ENCODE measurements around the gene IRGC.
A peak's percentile ranks its signal among the peaks of the same experiment; 100 is the strongest.
"Not testable (repeated sequence)": the region's sequence is repeated elsewhere in the genome, so short reads cannot be mapped to it uniquely, and the experiment has no call there.

Gene IRGC

DNA sequence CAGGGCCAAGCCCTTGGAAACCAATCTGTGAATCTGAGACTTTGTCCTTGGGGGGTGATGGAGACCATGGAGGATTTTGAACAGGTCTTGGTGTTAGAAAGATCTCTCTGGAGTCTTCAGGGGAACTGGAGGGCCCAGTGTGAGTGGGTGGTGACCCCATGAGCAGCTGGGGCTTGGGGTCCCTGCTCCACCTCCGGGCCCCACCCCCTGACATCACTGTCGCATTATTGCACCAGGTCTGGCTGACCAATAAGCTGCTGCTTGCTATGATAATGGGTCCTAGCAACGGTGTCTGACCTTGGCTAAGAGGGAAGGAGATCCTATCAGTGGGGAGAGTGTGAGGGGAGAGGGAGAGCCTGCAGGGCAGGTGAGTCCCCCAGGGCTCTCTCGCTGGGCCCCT is at the start of gene IRGC:
Gene IRGC (plus strand): TSS at position 301 of the 400 bp plus-strand sequence. CDS start 2,483 bp downstream, outside the sequence.
- DNase-seq (ENCODE audit: low read depth in 2 of 2) = no peak

- no peak for DNase-seq (ENCODE audit: low read depth in 2 of 2)
Observed at GRCh38 chr19:43667126-43667875, 48.6 kb upstream of the IRGC start.

DNA sequence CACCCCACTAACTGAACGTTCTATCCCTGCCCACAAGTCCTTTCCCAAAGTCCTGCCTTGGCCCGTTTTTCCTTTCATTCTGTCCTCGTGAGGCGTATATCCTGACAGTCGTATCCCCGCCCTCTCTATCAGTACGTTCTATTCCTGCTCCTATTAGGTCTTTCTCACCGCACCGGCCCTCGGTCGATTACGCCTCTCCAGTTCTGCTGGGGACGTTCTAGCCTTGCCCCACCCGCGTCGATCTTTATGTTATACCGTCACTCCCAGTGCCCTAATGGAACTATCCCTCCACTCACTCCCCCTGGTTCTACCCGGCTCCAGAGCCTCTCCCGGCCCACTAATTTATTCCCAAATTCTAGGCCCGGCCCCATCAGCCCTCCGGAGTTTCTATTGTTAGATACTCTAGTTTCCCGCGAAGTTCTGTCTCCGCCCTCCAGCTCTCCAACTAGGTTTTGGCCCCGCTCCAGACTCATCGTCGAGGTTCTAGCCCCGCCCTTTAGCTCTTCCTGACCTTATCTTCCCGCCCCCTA is 47.9 kb upstream of the IRGC start:
- no peak for DNase-seq (ENCODE audit: low read depth in 2 of 2)

GRCh38 chr19:43668406-43669109 is 47.3 kb upstream of the IRGC start:
- DNase-seq (ENCODE audit: low read depth in 2 of 2) = peak; percentile 91 to 97

DNA sequence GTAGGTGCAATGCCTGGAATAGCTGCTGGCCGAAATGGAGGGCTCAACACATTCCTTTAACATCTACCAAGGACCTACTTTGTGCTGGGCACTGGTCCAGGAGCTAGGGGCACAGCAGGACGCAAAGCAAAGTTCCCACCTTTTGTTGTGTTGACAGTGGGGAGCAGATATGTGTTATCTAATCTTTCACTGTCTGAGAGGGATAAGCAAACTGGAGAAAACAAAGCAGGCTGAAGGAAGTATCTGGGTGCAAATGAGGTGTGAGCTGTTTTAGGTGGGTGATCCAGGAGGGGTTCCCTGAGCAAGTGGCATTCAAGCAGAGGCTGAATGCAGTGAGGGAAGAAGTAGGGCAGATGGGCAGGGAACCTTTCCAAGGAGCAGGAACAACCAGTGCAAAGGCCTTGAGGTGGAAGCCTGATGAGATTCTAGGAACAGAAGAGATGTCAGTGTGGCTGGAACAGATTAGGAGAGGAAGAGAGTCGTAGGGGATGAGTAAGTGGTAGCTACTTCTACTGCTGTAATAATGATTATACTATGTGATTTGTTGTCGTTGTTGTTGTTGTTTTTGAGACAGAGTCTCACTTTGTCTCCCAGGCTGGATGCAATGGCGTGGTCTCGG is 43.7 kb upstream of the IRGC start:
- no peak for DNase-seq (ENCODE audit: low read depth in 2 of 2)

GRCh38 chr19:43673637-43674036 is 42.2 kb upstream of the IRGC start:
- DNase-seq (ENCODE audit: low read depth in 2 of 2) = no peak

- no peak for DNase-seq (ENCODE audit: low read depth in 2 of 2)
Observed at GRCh38 chr19:43674183-43674582, 41.7 kb upstream of the IRGC start.

GRCh38 chr19:43674596-43674995 is 41.3 kb upstream of the IRGC start:
- DNase-seq (ENCODE audit: low read depth in 2 of 2) = no peak

- DNase-seq (ENCODE audit: low read depth in 2 of 2) = no peak
Observed at GRCh38 chr19:43675269-43675879, 40.5 kb upstream of the IRGC start.

GRCh38 chr19:43675906-43676305 is 40.0 kb upstream of the IRGC start:
- no peak for DNase-seq (ENCODE audit: low read depth in 2 of 2)

DNA sequence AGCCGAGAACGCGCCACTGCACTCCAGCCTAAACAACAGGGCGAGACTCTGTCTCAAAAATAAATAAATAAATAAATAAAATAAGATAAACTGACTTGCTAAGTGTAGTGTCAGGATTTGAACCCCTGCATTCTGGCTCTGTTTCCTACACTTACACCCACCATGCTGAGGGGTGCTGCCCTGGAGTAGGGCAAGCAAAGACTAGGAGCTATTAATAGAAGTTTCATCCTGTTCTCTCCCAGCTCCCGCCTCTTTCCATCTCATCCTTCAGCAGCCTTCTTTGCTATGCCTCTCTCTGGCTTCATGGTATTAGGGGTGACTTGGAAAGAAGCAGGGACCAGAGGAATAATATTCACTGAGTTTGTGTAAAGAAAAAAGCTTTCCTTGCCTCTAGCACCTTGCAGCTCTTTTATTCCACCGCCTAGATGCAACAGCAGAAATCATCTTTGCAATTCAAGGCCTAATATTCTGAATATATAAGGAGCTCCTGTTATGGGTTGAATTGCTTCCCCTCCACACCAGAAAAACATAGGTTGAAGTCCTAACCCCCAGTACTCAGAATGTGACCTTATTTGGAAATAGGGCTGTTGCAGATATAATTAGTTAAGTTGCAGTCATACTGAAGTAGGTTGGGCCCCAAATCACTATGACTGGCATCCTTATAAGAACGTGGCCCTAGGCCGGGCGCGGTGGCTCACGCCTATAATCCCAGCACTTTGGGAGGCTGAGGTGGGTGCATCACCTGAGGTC is 37.2 kb upstream of the IRGC start:
- DNase-seq (ENCODE audit: low read depth in 2 of 2) = no peak

GRCh38 chr19:43681821-43682220 is 34.1 kb upstream of the IRGC start:
- no peak for DNase-seq (ENCODE audit: low read depth in 2 of 2)

DNA sequence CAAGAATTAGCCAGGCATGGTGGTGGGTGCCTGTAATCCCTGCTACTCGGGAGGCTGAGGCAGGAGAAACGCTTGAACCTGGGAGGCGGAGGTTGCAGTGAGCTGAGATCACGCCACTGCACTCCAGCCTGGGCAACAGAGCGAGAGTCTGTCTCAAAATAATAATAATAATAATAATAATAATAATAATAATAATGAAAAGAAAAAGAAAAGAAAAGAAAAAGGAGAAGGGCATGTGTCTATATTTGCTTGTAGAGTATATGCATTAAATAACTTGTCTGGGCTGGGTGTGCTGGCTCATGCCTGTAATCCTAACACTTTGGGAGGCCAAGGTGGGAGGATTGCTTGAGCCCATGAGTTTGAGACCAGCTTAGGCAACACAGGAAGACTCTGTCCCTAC is 33.6 kb upstream of the IRGC start:
- not testable (repeated sequence) for DNase-seq (ENCODE audit: low read depth in 2 of 2)

GRCh38 chr19:43682824-43683661 is 32.8 kb upstream of the IRGC start:
- no peak for DNase-seq (ENCODE audit: low read depth in 2 of 2)

DNA sequence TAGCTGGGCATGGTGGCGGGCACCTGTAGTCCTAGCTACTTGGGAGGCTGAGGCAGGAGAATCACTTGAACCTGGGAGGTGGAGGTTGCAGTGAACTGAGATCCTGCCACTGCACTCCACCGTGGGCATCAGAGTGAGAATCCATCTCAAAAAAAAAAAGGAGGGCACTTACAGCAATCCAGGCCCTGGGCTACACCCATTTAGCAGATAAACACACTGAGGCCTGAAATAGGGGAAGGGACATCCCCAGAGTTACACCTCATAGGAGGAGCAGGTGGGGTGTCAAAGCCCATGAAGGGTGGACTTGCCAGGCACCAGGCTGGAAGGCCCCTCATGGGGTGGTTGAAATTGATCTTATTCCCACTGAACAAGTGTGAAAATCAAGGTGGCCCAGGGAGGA is 32.0 kb upstream of the IRGC start:
- DNase-seq (ENCODE audit: low read depth in 2 of 2) = no peak

DNA sequence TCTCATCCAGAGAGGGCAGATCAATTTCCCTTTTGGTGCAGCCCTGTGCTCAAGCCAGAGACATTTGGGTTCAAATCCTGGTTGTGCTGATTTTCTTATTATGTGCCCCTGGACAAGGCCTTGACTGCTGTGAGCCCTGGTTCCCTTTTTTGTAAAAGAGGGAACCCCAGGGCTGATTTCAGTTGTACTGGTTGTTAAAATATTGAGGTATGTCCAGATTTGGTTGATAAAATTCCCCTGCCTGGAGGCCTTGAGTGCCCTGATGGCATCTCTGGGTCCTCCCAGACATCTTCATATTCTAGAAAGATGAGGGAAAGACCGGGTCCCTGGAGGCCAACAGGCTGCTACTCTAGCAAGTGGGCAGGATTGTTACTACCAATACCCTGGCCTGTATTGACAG is 31.6 kb upstream of the IRGC start:
- no peak for DNase-seq (ENCODE audit: low read depth in 2 of 2)

- DNase-seq (ENCODE audit: low read depth in 2 of 2) = no peak
Observed at GRCh38 chr19:43687660-43687997, 28.2 kb upstream of the IRGC start.

DNA sequence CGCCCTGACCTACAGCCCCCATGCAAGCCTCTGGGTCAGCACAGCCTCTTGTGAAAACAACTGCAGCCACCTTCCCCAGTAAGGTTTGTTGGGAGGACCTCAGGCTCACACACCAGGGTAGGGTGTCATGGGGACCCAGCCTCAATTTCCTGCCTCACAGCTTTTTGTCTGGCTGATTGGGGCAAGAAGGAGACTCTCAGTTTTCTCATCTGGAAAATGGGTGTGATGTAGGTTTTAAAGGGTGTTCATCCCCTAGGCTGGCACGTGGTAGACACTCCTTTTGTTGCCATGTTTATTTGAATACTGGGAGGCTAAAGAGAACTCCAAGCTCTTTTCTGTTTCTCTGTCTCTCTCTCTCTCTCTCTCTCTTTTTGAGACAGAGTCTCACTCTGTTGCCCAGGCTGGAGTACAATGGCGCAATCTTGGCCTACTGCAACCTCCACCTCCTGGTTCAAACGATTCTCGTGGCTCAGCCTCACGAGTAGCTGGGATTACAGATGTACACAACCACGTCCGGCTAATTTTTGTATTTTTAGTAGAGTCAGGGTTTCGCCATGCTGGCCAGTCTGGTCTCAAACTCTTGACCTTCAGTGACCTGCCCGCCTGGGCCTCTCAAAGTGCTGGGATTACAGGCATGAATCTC is 27.7 kb upstream of the IRGC start:
- DNase-seq (ENCODE audit: low read depth in 2 of 2) = no peak

DNA sequence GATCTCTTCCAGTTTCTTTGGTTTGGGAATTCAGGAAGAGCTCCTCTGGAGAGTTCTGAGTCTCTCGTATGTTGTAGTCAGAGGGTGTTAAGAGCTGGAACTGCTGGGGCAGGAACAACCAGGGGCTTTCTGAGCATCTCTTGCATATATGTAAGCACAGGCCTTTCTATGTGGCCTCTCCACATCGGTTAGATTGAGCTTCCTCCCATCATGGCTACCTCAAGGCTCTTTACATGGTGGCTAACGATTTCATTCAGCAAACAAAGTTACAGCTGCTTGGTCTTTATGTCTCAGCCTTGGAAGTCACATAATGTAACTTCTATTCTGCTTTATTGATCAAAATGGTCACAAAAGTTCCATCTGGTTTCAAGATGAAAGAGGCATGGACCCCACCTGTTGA is 25.4 kb upstream of the IRGC start:
- no peak for DNase-seq (ENCODE audit: low read depth in 2 of 2)

GRCh38 chr19:43690890-43691289 is 25.0 kb upstream of the IRGC start:
- DNase-seq (ENCODE audit: low read depth in 2 of 2) = no peak

Data from stimulated activated CD4-positive, alpha-beta T cell treated with anti-CD3 and anti-CD28 coated beads, Interleukin-12 subunit alpha, Interleukin-12 subunit beta, amount 100 ng/mL, for 24 hours (primary cell).